GM13976 (cell line): ENCODE measurements around the gene IGSF21.

ENCODE experiments used
- DNase-seq: peaks from one replicate; pipeline ENCODE4 v3.0.0; 2012; ENCODE audit warnings: low spot score
- in situ Hi-C: fragments of 300-500 bp; cut with MboI; formaldehyde crosslinking; loops from one replicate; pipeline ENCODE4 v1.12.0; 2022; ENCODE audit warnings: low sequenced_read_pairs, mixed read lengths, inconsistent platforms; ENCODE audit not compliant: unreplicated experiment
- TF ChIP-seq, protein P1 (sequence below): IDR thresholded peaks from 2 replicates; pipeline ENCODE4 v1.5.1; 2012; ENCODE audit warnings: borderline replicate concordance, mild to moderate bottlenecking; ENCODE audit not compliant: insufficient read depth; ENCODE audit errors: extremely low read depth, missing control alignments, control extremely low read depth

The IGSF21 gene

DNA sequence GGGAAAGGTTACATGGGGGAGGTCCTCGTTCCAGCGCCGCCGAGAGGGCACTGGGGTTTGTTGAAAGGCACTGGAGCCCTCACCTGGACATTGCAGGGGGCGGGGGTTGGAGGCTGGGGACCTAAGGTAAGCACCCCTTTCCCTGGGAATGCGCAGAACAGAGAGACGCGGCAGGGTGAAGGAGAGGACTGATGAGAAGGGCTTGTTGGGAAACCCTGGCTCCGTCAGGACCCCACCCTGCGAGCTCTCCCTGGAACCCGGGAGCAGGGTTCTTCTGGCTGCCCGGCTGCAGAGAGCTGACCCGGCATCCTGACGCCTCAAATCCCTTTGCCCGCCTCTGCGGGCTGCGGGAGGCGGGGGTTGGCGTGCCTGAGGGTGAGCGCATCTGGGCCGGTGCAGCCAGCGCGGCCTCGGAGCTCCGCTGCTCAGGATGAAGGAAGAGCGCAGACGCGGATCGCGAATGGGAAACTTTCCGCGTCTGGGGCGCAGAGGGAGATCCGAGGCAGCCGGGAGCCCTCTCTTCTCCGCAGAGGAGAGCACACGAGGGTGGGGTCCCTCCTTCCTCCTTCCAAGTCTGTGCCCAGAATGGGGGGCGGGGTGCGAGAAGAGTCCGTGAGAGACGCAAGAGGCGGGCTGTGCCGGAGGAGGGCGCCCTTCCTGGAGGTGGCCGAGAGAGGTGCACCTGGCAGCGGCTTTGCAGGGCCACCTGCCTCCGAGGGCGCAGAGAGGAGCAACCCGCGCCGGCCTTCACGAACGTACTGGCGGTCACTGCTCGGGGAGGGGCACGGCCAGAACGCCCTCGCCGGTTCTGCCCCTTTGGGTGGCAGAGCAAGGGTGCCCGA, 2.4 kb downstream of the IGSF21 start:
- in situ Hi-C loops, result no loop called here
- TF ChIP-seq, protein P1, sequence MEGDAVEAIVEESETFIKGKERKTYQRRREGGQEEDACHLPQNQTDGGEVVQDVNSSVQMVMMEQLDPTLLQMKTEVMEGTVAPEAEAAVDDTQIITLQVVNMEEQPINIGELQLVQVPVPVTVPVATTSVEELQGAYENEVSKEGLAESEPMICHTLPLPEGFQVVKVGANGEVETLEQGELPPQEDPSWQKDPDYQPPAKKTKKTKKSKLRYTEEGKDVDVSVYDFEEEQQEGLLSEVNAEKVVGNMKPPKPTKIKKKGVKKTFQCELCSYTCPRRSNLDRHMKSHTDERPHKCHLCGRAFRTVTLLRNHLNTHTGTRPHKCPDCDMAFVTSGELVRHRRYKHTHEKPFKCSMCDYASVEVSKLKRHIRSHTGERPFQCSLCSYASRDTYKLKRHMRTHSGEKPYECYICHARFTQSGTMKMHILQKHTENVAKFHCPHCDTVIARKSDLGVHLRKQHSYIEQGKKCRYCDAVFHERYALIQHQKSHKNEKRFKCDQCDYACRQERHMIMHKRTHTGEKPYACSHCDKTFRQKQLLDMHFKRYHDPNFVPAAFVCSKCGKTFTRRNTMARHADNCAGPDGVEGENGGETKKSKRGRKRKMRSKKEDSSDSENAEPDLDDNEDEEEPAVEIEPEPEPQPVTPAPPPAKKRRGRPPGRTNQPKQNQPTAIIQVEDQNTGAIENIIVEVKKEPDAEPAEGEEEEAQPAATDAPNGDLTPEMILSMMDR, result no peak
- DNase-seq, result no peak

DNA sequence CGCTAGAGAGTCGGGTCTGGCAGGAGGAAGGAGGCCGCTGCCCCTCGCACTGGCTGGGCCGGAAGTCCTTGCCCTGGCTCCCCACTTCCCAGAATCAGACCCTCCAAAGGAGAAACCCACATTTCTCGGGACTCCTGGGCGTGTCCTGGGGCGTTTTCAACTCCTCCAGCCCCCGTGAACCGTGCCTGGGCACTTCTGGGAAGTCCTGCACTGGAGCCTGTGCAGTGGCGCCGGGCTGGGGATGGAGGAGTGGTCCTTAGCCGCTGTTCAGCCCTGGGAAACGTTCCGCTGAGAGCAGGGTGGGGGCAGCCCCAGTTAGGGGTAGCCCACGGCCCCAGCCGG, 3.0 kb downstream of the IGSF21 start:
- DNase-seq, result no peak
- in situ Hi-C loops, result no loop called here
- TF ChIP-seq, protein P1, result no peak

DNA sequence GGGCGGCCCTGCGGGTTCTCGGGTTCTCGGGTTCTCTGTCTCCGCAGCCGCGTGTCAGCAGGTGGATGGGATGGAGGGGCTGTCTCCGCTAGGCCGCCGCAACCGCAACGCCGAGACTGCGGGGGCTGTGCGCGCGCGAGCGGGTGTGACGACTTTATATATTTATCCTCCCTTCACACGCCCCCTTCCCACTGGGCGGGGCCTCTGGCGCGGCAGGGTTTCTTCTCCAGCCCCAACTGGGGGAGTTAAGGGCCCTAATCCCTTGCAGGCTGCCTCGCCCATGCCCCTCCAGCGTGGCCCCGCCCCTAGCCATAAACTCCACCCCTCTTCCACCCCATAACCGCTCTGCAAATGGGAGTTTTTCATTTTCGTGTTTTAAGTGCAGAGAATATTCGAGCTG, 3.4 kb downstream of the IGSF21 start:
- DNase-seq, result peak; percentile 44
- in situ Hi-C loops, result no loop called here
- TF ChIP-seq, protein P1, result no peak

DNA sequence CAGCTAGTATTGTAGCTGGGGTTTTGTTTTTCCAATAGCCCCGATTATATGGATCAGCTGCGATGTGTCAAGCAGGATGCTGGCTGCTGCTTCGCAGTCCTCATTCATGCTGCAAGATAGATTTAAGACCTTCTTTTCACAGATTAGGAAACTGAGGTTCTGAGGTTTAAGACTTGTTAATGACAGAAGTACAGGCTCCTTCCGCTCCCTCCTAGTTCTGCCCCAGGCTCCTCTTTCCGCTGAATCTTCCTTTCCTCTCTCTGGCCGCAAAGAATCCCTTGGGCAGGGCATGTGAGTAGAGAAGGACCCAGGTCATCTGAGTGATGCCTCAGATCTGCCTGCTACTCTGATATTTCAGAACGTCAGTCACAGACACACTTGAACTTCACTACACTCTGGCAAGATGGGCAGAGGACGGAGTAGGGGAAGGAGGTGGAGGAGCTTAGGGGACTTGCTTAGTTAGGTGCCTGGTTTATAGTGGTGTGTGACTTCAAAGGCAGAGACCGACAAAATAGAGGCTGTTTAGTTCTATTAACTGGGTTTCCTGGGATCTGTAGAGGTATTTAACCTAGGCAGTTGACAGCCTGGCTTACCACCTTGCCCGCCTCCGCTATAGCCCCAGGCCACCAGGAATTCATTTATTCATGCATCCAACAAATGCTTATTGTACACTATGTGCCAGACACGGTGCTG, 4.2 kb downstream of the IGSF21 start:
- TF ChIP-seq, protein P1, result no peak
- no peak for DNase-seq
- in situ Hi-C loops, result no loop called here

- no peak for DNase-seq
- TF ChIP-seq, protein P1, result no peak
- in situ Hi-C loops, result no loop called here
These were observed 5.0 kb downstream of the IGSF21 start for GRCh38 chr1:18112611-18113010.

- in situ Hi-C loops, result no loop called here
- DNase-seq, result no peak
- TF ChIP-seq, protein P1, result no peak
These were observed 7.3 kb downstream of the IGSF21 start for GRCh38 chr1:18114726-18115410.
